SK-N-MC (cell line): ENCODE data around the gene ADARB2.

Experiments used
- EZH2 ChIP-seq: fragments of 200-600 bp; sonication (generic); IDR thresholded peaks from one replicate; pipeline ENCODE4 v1.6.1; 2017; ENCODE audit warnings: antibody characterized with exemption
- POLR2AphosphoS5 ChIP-seq: IDR thresholded peaks from 2 replicates; pipeline ENCODE4 v1.6.1; 2012; ENCODE audit warnings: mild to moderate bottlenecking, low read depth, low read length, borderline replicate concordance

- no peak for TF ChIP-seq POLR2AphosphoS5
- no peak for TF ChIP-seq EZH2
These were observed 158.2 kb downstream of the ADARB2 start for GRCh38 chr10:1579141-1579491.
